Measurements from ENCODE around the gene LEFTY2.
"Not testable (repeated sequence)": the region's sequence is repeated elsewhere in the genome, so short reads cannot be mapped to it uniquely, and the experiment has no call there.

Gene LEFTY2

GRCh38 chr1:225953315-225953714, 12.3 kb upstream of the LEFTY2 start:
- DNase-seq (ENCODE audit: low read depth): no peak

- DNase-seq (ENCODE audit: low read depth): no peak
Measured at GRCh38 chr1:225950905-225951497, 10.0 kb upstream of the LEFTY2 start.

DNA sequence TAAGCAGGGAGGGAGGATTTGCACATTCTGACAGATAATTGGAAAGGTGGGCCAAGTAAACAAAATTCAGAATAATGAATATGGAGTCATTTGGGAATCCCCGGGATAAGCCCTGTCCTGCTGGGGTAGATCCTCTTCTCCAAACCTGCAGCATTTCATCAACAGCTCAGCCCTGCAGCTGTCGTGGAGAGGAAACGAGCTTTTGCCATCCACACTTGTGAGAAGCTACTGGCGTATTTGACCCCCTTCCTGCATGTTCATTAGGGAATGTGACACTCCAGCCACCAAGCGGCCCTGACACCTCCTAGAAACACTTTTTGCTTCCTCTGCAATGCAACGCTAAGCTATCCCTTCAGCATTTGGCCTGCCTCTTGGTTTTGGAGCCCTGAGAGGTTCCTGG, 8.0 kb upstream of the LEFTY2 start:
- DNase-seq (ENCODE audit: low read depth): no peak

DNA sequence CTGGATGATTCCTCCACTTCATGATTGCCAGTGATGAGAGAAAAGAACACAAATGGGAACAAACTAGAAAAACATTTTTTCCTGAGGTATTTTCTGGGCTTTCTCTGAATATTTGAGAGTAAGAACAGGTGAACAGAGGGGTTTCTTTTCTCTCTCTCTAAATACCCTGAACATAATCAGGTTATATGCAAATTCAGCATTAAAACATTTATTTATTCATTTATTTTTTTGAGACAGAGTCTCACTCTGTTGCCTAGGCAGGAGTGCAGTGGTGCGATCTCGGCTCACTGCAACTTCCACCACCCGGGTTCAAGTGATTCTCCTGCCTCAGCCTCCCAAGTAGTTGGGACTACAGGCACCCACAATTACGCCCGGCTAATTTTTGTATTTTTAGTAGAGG, 5.8 kb upstream of the LEFTY2 start:
- no peak for DNase-seq (ENCODE audit: low read depth)

- DNase-seq (ENCODE audit: low read depth): no peak
Measured at GRCh38 chr1:225946082-225946620, 5.1 kb upstream of the LEFTY2 start.

DNA sequence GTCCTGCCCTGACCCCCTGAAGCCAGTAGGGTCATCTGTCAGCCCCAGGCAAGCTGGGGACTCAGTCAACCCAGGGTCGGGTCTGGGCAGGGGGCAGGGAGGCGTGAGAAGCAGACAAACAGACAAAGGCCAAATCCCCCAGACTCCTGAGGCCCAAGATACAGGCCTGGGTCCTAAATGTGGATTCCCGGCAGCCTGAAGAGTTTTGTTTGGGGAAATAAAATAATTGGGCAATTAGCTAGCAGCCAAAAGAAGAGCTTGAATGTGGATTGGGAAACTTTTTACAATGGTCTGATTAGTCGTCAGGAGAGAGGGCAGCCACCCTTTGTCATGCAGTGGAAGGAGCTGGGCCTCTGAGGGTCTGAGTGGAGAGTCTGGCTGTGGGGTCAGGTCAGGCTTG, 4.5 kb upstream of the LEFTY2 start:
- no peak for DNase-seq (ENCODE audit: low read depth)

DNA sequence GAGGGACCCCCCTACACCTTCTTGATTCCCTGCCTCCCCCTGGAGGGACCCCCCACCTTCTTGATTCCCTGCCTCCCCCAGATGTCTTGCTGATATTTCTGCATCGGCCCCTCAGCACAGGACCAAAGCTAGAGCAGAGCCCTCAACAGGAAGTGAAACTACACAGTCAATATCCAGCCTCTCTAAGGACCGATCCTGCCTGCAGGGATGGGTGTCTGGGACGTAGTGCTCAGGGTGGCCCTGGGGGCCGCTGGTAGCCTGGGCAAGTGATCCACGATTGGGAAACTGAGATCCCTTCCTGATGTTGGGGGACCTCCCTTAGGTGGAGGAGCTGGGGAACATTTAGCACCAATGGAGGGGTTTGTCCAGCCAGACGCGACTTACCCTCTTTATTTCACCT, 3.9 kb upstream of the LEFTY2 start:
- DNase-seq (ENCODE audit: low read depth): no peak

- no peak for DNase-seq (ENCODE audit: low read depth)
Measured at GRCh38 chr1:225944387-225944786, 3.4 kb upstream of the LEFTY2 start.

- DNase-seq (ENCODE audit: low read depth): no peak
Measured at GRCh38 chr1:225943582-225943981, 2.6 kb upstream of the LEFTY2 start.

DNA sequence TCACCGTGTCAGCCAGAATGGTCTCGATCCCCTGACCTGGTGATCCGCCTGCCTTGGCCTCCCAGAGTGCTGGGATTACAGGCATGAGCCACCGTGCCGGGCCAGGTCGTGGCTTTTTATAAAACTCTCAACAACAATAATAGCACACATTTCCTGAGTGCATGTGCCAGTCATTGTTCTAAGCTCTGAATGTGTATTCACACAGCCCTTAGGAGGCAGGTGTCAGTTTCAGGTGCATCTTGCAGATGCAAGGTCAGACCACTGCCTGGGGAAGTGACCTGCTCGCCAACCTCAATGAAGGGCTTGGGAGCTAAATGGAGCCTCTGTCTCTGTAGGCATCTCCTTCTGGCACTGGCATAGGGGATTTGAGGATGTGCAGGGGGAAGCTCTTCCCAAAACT, 1.6 kb upstream of the LEFTY2 start:
- no peak for DNase-seq (ENCODE audit: low read depth)

DNA sequence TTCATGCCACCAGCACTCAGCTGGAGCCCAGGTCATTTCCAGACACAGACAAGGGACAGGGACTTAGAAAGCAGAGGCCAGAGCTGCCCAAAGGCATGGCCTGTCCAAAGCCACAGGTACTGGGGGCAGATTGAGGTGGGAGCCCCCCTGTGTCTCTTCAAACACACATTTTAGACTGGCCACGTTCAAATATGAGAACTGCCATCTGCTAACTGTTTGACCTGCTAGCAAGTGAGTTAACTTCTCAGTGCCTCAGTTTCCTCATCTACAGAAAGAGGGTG, 862 bp upstream of the LEFTY2 start:
- no peak for DNase-seq (ENCODE audit: low read depth)

DNA sequence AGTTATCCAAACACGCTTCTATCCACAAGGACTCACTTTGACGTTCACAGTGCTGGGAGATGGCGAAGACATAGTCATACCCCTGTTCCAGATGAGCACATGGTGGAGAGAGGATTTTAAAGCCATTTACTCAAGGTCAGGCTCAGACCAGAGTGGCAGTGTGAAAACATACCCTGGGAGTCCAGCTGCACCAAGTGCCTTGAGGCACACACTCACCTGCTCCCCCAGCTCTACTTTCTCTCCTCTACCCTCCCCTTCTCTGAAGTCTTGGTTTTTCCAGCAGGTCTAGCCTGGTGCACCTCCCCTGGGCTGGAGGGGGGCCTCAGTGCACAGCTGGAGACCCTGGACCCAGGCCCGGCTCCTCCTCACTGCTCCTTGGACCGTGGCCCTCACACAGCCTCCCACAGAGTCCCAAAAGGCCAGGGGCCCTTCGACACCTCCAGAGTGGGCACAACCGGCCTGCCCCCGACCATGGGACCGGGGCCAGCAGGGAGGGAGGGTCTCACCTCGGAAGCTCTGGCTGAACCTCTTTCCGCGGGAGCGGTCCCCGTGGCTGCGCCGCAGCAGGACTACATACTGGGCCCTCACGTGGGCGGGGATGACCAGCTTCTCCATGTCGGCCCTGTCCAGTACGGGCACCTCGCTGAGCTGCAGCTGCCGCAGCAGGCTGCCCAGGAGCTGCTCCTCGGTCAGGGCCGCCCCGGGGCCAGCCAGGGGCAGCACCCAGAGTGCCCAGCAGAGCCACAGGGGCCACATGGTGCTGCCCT, 452 bp downstream of the LEFTY2 start:
- DNase-seq (ENCODE audit: low read depth): no peak

GRCh38 chr1:225939939-225940310, 1.1 kb downstream of the LEFTY2 start:
- not testable (repeated sequence) for DNase-seq (ENCODE audit: low read depth)

- not testable (repeated sequence) for DNase-seq (ENCODE audit: low read depth)
Measured at GRCh38 chr1:225939097-225939938, 1.7 kb downstream of the LEFTY2 start.

DNA sequence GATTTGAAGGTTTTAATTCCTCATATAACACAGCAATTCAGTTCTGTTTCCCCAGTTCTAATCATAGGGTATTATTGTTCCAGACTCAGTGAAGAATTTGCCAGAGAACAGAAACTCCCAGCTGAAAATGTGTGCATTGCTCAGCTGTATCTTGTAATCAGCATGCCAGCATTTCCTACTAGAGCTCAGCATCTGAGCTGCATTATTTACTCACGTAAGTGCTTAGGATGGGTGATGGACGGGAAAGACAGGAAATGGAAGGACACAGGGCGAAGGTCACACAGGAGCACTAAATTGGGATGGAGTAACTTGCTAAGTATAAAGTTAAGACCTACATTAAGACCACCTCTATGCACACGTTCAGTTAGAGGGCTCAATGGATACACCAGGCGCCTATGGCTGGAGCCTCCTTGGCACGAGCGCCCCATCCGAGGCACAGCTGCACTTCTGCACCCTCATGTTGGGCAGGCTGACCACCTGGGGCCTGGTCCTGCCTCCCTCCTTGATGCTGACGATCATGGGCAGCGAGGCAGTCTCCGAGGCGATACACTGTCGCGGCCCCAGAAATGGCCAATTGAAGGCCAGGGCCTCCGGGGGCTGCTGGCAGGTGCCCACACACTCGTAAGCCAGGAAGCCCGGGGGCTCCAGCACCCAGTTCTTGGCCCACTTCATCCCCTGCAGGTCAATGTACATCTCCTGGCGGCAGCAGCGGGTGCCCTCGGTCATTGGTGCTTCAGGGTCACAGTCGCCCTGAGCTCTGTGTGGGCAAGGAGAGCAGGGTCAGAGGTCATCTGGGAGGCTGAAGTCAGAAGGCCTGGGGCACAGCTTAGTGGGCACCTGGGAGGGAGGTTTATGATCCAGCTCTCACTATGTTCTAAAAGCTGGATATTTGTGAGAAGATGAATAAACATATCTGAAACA, 3.7 kb downstream of the LEFTY2 start:
- DNase-seq (ENCODE audit: low read depth): no peak

DNA sequence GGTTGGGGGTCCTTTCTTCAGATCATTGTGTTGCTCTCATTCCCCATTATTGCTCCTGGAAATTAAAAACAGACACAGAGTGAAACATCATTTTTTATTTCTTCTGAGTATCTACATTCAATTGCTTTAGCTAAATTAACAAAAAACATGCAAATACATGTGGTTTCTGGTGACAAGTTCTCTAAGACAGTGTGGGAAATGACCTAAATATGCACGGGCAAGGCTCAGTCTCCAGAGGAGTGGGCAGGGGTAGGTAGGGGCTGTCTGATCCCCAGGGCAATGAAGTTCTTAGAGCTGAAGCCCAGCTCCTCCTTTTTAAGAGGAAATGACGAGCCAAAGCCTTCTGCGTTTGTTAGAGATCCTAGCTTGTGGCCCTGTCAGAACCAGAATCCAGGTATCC, 4.5 kb downstream of the LEFTY2 start:
- DNase-seq (ENCODE audit: low read depth): no peak

GRCh38 chr1:225936086-225936485, 4.9 kb downstream of the LEFTY2 start:
- DNase-seq (ENCODE audit: low read depth): peak; percentile 26

DNA sequence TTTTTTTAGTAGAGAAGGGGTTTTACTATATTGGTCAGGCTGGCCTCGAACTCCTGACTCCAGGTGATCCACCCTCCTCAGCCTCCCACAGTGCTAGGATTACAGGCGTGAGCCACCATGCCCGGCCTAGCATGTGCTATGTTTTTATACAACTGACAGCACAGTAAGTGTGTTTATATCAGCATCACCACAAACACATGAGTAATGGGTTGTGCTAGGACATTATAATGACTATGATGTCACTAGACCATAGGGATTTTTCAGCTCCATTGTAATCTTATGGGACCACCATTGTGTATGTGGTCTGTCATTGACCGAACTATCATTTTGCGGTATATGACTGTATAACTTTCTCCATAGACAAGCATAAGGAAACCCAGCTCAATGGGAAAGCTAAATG, 6.3 kb downstream of the LEFTY2 start:
- no peak for DNase-seq (ENCODE audit: low read depth)

DNA sequence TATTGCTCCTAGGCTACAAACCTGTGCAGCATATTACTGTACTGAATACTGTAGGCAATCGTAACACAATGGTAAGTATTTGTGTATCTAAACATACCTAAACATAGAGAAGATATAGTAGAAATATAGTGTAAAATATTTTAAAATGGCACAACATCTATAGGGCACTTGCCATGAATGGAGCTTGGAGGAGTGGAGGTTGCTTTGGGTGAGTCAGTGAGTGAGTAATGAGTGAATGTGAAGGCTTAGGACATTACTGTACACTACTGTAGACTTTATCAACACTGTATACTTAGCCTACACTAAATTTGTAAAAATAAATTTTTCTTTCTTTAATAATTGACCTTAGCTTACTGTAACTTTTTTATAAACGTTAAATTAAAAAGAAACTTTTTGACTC, 7.9 kb downstream of the LEFTY2 start:
- no peak for DNase-seq (ENCODE audit: low read depth)

- no peak for DNase-seq (ENCODE audit: low read depth)
Measured at GRCh38 chr1:225931270-225932136, 9.5 kb downstream of the LEFTY2 start.

DNA sequence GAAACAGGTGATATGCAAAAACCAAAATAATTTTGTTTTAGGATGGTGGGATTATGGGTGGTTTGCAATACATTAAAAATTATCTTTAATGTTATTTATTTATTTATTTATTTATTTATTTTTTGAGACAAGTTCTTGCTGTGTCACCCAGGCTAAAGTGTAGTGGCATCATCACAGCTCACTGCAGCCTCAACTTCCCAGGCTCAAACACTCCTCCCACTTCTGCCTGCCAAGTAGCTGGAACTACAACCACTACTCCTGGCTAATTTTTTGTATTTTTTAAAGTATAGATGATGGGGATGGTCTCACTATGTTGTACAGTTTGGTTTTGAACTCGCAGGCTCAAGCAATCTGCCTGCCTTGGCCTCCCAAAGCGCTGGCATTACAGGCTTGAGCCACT, 10.5 kb downstream of the LEFTY2 start:
- DNase-seq (ENCODE audit: low read depth): no peak
